ENCODE data around the gene CD79A. TPM values are rescaled to one million over a fixed set of nuclear protein-coding genes. Genes with fewer than 3 reads are reported as not detected.

Gene CD79A
- total RNA-seq = 2.7 and 2.9 TPM in 2 replicates

DNA sequence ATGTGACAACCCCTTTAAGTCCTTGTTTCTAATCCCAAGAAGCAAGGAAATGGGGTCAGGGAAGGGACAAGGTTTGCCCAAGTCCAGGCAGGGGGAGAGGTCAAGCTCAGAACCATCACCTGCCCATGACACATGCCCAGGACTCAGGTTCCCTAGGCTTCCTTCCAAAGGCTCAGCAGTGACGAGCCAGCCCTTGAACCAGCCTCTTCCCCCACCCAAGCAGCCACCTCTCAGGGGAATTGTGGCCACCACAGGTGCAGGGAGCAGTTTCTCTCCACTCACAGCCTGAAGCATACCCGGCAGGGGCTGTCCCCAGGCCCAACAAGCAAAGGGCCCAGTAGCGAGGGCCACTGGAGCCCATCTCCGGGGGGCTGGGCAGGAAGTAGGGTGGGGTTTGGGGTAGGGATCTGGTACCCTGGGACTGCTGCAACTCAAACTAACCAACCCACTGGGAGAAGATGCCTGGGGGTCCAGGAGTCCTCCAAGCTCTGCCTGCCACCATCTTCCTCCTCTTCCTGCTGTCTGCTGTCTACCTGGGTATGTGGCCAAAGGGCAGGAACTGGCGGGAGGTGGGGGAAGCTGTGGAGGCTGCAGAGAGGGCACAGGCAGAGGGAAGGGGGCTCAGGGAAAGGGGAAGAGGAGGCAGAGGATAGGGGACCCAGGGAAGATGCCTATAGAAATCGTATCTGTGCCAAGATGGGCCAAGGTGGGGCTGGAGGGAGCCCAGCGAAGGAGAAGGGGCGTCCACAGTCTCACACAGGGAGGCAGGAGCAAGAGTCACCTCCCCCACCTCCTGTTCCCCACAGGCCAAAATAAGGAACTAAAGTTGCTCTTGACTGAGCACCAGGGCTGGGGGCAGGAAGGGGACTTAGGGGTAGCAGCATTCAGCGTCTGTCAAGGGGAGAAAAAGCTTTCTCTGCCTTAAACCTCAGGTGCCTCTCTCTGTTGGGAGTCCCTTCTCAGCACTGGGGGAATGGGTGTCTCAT is at the start of gene CD79A:
TSS of gene CD79A (plus strand) at position 433 of the 986 bp plus-strand sequence. CDS start at position 459, 26 bp downstream.
- H3K27me3 Mint-ChIP-seq (ENCODE audit: insufficient read depth) = no peaks in the 10 kb centered on the region
- peaks cover 65% of the 10 kb centered on the region for H3K4me1 Mint-ChIP-seq (ENCODE audit: low read depth)
- peak within 1 kb of the TSS; percentile 19 for H3K4me3 Mint-ChIP-seq
- H3K27ac Mint-ChIP-seq = peak within 1 kb of the TSS; percentile 96
- no peak for DNase-seq (ENCODE audit: low spot score)
- no peaks in the 10 kb centered on the region for H3K9me3 Mint-ChIP-seq
- intact Hi-C loops (cut with micrococcal nuclease) = no loop called here
- H3K36me3 Mint-ChIP-seq (ENCODE audit: low read depth) = peaks cover 4% of the 10 kb centered on the region

DNA sequence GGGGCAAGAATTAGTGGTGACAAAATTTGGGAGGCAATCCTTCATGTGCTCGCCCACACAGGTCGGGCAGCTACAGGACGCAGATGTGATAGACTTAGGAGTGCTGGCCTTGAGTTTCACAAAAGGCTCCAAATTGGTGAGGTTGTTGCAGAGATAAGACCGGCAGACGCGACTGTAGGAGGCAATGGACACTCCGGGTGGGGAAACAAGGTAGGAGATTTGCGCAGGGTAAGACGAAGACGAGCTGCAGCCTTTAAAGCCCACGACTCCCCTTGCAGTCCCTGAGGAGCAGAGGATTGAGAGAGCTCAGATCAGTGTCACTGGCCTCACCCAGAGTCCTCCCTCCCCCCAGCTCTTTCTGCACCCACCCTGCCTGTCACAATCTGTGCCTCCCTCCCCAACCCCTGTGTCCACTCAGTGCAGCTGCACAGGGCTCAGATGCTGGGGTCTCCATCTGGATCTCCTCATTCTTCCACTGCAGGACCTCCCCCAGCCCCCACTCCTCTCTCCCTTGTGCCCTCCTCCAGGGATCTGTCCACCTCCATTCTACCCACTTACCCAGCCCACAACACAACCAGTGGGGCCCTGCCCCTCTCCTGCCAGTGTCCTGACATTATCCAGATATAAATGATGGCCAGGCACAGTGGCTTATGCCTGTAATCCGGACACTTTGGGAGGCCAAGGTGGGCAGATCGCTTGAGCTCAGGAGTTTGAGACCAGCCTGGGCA is 38.9 kb upstream of the CD79A start:
- no peaks in the 10 kb centered on the region for H3K36me3 Mint-ChIP-seq (ENCODE audit: low read depth)
- H3K9me3 Mint-ChIP-seq = no peaks in the 10 kb centered on the region
- no peaks in the 10 kb centered on the region for H3K4me1 Mint-ChIP-seq (ENCODE audit: low read depth)
- peaks cover 22% of the 10 kb centered on the region for H3K27me3 Mint-ChIP-seq (ENCODE audit: insufficient read depth)
- H3K27ac Mint-ChIP-seq = no peak overlapping the region
- no peak overlapping the region for H3K4me3 Mint-ChIP-seq
- no peak for DNase-seq (ENCODE audit: low spot score)
- intact Hi-C loops (cut with micrococcal nuclease) = loop anchor here (5.0 kb wide), 1 partner anchor 46 kb away; no protein-coding TSS in a partner anchor

DNA sequence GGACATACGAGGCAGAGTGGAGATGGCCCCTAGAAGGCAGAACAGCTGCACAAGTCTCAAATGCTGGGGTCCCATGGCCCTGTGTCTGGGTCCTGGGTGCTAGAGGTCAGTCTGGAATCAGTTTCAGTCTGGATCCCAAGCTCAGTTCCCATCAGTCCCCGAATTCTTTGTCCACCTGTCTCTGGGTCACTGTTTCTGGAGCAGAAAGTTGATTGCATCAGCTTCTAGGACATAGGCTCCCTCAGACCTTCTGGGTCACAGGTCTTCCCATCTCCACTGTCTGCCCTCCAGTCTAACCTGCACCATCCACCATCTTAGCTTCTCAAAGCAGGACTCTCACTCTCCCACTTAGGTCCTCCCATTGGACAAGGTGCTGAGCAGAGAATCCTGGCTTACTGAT is 37.9 kb upstream of the CD79A start:
- H3K27me3 Mint-ChIP-seq (ENCODE audit: insufficient read depth) = peaks cover 23% of the 10 kb centered on the region
- no peaks in the 10 kb centered on the region for H3K9me3 Mint-ChIP-seq
- intact Hi-C loops (cut with micrococcal nuclease) = loop anchor here (5.0 kb wide), 1 partner anchor 47 kb away; no protein-coding TSS in a partner anchor
- no peak for DNase-seq (ENCODE audit: low spot score)
- H3K4me1 Mint-ChIP-seq (ENCODE audit: low read depth) = no peaks in the 10 kb centered on the region
- no peak overlapping the region for H3K27ac Mint-ChIP-seq
- no peak overlapping the region for H3K4me3 Mint-ChIP-seq
- H3K36me3 Mint-ChIP-seq (ENCODE audit: low read depth) = no peaks in the 10 kb centered on the region

DNA sequence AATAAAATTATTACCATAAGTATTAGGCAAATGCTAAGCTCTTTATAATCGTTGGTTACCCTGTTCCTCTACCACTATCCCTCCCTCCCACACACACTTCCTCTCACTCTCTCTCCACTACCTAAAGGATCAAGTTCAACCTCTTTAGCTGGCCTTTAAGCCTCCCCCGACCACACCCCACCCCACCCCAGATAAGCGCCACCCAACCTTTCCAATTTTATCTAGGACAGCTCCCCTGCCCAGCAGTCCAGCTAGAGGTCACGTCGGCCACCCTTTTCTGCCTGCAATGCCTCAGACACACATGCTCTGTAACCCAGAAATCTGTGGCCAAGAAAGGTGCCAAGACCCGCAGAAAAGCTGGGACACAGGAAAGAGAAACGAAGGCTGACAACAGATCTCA is 33.7 kb upstream of the CD79A start:
- H3K36me3 Mint-ChIP-seq (ENCODE audit: low read depth) = no peaks in the 10 kb centered on the region
- H3K27ac Mint-ChIP-seq = no peak overlapping the region
- no peak for DNase-seq (ENCODE audit: low spot score)
- H3K9me3 Mint-ChIP-seq = no peaks in the 10 kb centered on the region
- intact Hi-C loops (cut with micrococcal nuclease) = no loop called here
- H3K4me3 Mint-ChIP-seq = no peak overlapping the region
- H3K27me3 Mint-ChIP-seq (ENCODE audit: insufficient read depth) = peaks cover 10% of the 10 kb centered on the region
- H3K4me1 Mint-ChIP-seq (ENCODE audit: low read depth) = no peaks in the 10 kb centered on the region

DNA sequence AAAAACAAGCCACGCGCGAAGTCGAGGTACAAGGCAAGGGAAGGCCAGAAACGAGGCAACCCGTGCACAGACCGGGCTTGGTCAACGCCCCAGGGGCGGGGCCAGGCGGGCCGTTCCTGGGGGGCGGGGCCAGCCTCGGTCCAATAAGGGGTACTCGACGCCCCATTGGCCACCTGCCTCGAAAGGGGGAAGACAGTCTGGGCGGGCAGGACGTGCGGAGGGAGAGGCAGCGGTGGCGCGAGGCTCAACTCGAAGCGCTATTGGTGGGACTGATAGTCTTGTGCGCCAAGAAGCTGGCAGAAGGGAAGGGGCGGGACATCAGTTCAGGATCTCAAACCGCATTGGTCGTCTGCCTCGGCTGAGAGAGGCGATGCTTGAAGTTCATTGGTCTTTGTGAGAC is 32.5 kb upstream of the CD79A start, which contains the start of gene LYPD4:
TSS of gene LYPD4 (minus strand) at position 83 of the 400 bp plus-strand sequence. CDS start 5,398 bp downstream, outside the sequence.
- Mint-ChIP-seq H3K27ac (no peak within 1 kb of the TSS), H3K4me1 (ENCODE audit: low read depth) (no peaks in the 10 kb centered on the region), H3K9me3 (no peaks in the 10 kb centered on the region), H3K4me3 (no peak within 1 kb of the TSS), H3K27me3 (ENCODE audit: insufficient read depth) (peaks cover 3% of the 10 kb centered on the region), H3K36me3 (ENCODE audit: low read depth) (no peaks in the 10 kb centered on the region)
- intact Hi-C loops (cut with micrococcal nuclease) = no loop called here
- DNase-seq (ENCODE audit: low spot score) = no peak

DNA sequence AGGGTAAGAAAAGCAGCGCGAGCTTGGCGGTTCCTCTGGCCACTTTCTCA is 32.3 kb upstream of the CD79A start, which contains the start of gene DMRTC2:
TSS of gene DMRTC2 (plus strand) at position 42 of the 50 bp plus-strand sequence. CDS start 2,387 bp downstream, outside the sequence.
- no peak within 1 kb of the TSS for H3K4me3 Mint-ChIP-seq
- no peaks in the 10 kb centered on the region for H3K9me3 Mint-ChIP-seq
- intact Hi-C loops (cut with micrococcal nuclease) = no loop called here
- H3K27ac Mint-ChIP-seq = no peak within 1 kb of the TSS
- no peaks in the 10 kb centered on the region for H3K36me3 Mint-ChIP-seq (ENCODE audit: low read depth)
- no peak for DNase-seq (ENCODE audit: low spot score)
- no peaks in the 10 kb centered on the region for H3K4me1 Mint-ChIP-seq (ENCODE audit: low read depth)
- peaks cover 3% of the 10 kb centered on the region for H3K27me3 Mint-ChIP-seq (ENCODE audit: insufficient read depth)

DNA sequence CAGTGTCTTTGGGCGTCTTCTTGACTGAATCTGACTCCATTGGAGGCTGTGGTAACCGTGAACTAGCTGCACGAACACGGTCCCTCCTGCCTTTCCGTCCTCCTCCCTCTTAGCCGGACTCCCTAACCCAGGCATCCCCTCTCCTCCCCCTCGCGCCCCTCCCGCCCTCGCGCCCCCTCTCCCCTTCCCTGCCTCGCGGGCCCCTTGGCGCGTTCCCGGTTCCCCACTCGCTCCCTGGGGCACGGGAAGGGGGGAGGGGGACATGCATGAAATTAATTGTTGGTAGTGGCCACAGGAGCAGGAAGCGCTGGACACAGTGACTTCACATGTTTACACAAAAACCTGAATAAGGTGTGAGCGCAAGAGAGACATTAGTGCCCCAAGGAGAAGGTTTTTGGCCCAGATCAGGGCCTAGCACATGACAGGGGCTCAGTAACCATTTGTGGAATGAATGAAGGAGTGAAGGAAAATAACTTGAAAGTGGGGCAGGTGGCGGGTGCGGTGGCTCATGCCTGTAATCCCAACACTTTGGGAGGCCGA is 32.0 kb upstream of the CD79A start:
- no peak for DNase-seq (ENCODE audit: low spot score)
- Mint-ChIP-seq H3K36me3 (ENCODE audit: low read depth) (no peaks in the 10 kb centered on the region), H3K4me1 (ENCODE audit: low read depth) (no peaks in the 10 kb centered on the region), H3K9me3 (no peaks in the 10 kb centered on the region), H3K27me3 (ENCODE audit: insufficient read depth) (peaks cover 4% of the 10 kb centered on the region), H3K27ac (no peak overlapping the region), H3K4me3 (no peak overlapping the region)
- intact Hi-C loops (cut with micrococcal nuclease) = no loop called here

DNA sequence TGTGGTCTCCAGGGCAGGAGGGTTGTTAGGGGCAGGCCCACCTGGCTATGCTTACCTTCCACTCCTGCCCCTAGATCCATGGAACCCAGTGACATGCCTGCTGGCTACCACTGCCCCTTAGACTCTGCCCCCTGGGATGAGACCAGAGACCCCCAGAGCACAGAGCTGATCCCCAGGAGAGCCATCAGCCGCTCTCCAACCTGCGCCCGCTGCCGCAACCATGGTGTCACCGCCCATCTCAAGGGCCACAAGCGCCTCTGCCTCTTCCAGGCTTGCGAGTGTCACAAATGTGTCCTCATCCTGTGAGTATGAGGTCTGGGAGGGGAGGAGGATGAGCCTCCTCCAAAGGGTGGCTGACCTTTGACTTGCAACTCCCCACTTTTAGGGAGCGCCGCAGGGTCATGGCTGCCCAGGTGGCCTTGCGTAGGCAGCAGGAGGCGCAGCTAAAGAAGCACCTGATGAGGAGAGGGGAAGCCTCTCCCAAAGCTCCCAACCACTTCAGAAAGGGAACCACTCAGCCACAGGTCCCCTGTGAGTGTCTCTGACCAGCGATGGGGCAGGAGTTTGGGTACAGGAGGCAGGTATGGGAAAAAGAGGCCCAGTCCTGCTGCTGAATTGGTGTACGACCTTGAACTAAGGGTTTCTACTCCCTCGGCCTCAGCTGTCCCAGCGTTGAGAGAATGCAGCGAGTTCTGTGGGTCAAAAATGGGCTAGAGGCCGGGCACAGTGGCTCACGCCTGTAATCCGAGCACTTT is 29.6 kb upstream of the CD79A start:
- peaks cover 23% of the 10 kb centered on the region for H3K27me3 Mint-ChIP-seq (ENCODE audit: insufficient read depth)
- no peak overlapping the region for H3K27ac Mint-ChIP-seq
- no peaks in the 10 kb centered on the region for H3K36me3 Mint-ChIP-seq (ENCODE audit: low read depth)
- no peak for DNase-seq (ENCODE audit: low spot score)
- no peak overlapping the region for H3K4me3 Mint-ChIP-seq
- no peaks in the 10 kb centered on the region for H3K4me1 Mint-ChIP-seq (ENCODE audit: low read depth)
- no peaks in the 10 kb centered on the region for H3K9me3 Mint-ChIP-seq
- intact Hi-C loops (cut with micrococcal nuclease) = no loop called here

DNA sequence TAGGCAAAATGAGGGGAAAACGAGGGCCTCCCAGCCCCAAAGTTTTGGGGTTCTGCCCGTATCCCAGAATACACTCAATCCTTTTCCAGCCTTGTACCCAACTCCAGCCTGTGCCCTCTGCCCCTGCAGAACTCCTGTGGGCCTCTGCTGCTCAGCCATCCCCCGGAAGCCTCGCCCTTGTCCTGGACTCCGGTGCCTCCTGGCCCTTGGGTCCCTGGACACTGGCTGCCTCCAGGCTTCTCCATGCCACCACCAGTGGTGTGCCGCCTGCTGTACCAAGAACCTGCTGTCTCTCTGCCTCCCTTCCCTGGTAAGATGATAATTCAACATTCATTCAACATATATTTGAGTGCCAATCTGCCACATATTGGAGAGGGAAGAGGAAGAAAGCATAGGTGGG is 28.4 kb upstream of the CD79A start:
- no peaks in the 10 kb centered on the region for H3K36me3 Mint-ChIP-seq (ENCODE audit: low read depth)
- H3K27ac Mint-ChIP-seq = no peak overlapping the region
- no peaks in the 10 kb centered on the region for H3K9me3 Mint-ChIP-seq
- intact Hi-C loops (cut with micrococcal nuclease) = no loop called here
- no peaks in the 10 kb centered on the region for H3K4me1 Mint-ChIP-seq (ENCODE audit: low read depth)
- no peak overlapping the region for H3K4me3 Mint-ChIP-seq
- DNase-seq (ENCODE audit: low spot score) = no peak
- peaks cover 33% of the 10 kb centered on the region for H3K27me3 Mint-ChIP-seq (ENCODE audit: insufficient read depth)

DNA sequence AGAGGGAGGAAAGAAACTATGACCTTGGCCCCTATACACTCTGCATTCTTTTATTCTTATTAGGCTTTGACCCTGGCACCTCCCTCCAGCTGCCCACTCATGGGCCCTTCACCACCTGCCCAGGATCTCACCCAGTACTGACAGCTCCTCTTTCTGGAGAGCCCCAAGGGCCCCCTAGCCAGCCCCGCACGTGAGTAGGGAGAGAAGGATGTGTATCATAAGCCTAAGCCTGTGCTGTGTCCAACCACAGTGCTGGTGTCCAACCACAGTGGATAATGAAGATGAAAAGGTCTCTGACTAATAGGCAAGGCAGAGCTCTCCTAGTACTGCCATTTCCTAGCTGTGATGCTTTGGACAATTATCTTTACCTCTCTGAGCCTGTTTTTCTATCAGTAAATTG is 28.0 kb upstream of the CD79A start:
- H3K4me1 Mint-ChIP-seq (ENCODE audit: low read depth) = no peaks in the 10 kb centered on the region
- intact Hi-C loops (cut with micrococcal nuclease) = no loop called here
- H3K27me3 Mint-ChIP-seq (ENCODE audit: insufficient read depth) = peaks cover 32% of the 10 kb centered on the region
- H3K27ac Mint-ChIP-seq = no peak overlapping the region
- no peak for DNase-seq (ENCODE audit: low spot score)
- no peaks in the 10 kb centered on the region for H3K36me3 Mint-ChIP-seq (ENCODE audit: low read depth)
- no peak overlapping the region for H3K4me3 Mint-ChIP-seq
- H3K9me3 Mint-ChIP-seq = no peaks in the 10 kb centered on the region

DNA sequence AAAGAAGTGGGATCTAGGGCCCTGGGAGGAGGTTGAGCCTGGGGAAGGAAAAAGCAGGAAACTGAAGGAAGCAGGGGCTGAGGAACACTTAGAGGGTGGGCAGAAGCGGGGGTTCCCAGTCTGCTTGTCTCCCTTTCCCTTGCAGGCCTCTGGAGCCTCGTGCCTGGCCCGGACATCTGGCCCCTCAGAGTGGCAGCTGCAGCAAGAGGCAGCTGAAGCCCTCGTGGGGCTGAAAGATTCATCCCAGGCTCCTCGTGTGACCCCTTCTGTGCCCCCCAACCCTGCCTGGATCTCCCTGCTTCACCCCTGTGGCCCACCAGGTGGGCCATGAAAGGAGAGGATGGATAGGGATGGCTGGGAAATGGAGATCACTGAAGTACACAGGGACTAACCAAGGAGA is 26.7 kb upstream of the CD79A start:
- intact Hi-C loops (cut with micrococcal nuclease) = no loop called here
- DNase-seq (ENCODE audit: low spot score) = no peak
- Mint-ChIP-seq H3K4me3 (no peak overlapping the region), H3K27me3 (ENCODE audit: insufficient read depth) (peaks cover 40% of the 10 kb centered on the region), H3K4me1 (ENCODE audit: low read depth) (no peaks in the 10 kb centered on the region), H3K36me3 (ENCODE audit: low read depth) (no peaks in the 10 kb centered on the region), H3K27ac (no peak overlapping the region), H3K9me3 (no peaks in the 10 kb centered on the region)

DNA sequence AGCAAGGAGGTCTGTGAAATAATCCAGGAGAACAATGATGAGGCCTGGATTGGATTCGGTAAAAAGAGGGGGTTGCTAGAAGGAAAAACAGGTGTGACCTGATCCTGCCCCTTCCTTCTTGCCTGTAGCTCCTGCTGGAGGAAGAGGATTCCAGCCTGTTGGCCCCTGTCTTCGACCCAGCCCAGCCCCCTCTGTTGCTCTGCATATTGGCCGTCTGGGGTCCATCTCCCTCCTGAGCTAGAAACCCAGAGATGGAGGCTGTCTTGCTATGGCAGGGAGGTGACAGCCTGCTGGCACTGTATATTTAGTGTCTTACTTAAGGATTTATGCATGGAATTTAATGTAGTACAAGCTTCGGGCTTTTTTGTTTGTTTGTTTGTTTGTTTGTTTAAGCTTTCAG is 25.6 kb upstream of the CD79A start:
- DNase-seq (ENCODE audit: low spot score) = no peak
- Mint-ChIP-seq H3K36me3 (ENCODE audit: low read depth) (no peaks in the 10 kb centered on the region), H3K9me3 (no peaks in the 10 kb centered on the region), H3K4me1 (ENCODE audit: low read depth) (no peaks in the 10 kb centered on the region), H3K27ac (no peak overlapping the region), H3K27me3 (ENCODE audit: insufficient read depth) (peaks cover 41% of the 10 kb centered on the region), H3K4me3 (no peak overlapping the region)
- intact Hi-C loops (cut with micrococcal nuclease) = no loop called here

DNA sequence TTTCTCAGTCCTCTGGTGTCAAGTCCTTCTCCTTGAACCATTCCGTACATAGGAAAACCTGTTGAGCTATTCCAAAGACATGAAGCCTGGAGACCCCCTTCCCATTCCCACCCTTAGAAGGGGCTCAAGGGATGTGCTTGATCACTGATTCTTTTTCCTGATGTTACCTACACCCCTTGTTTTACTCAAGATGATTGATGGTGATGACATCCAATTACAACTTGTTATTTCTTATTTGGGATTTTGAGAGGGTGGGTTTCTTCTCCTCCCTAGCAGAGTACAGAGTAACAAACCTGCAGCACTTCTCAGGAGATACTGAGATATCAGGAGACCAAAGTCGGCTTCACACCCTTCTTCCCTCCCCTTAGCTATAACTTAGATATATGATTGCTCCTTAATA is 23.7 kb upstream of the CD79A start:
- intact Hi-C loops (cut with micrococcal nuclease) = no loop called here

More for the DNA sequence above, 23.7 kb upstream of the CD79A start:
- Mint-ChIP-seq H3K9me3 (no peaks in the 10 kb centered on the region), H3K27me3 (ENCODE audit: insufficient read depth) (peaks cover 45% of the 10 kb centered on the region), H3K4me1 (ENCODE audit: low read depth) (no peaks in the 10 kb centered on the region), H3K27ac (no peak overlapping the region), H3K36me3 (ENCODE audit: low read depth) (no peaks in the 10 kb centered on the region), H3K4me3 (no peak overlapping the region)
- no peak for DNase-seq (ENCODE audit: low spot score)
